ENCODE results near the gene FILIP1. TPM values are rescaled to one million over a fixed set of nuclear protein-coding genes. Genes with fewer than 3 reads are reported as not detected.

FILIP1 gene
- polyA plus RNA-seq, 2 of the 4 experiments (the other 2 are of a cell fraction) = 2.3 to 15.6 TPM

DNA sequence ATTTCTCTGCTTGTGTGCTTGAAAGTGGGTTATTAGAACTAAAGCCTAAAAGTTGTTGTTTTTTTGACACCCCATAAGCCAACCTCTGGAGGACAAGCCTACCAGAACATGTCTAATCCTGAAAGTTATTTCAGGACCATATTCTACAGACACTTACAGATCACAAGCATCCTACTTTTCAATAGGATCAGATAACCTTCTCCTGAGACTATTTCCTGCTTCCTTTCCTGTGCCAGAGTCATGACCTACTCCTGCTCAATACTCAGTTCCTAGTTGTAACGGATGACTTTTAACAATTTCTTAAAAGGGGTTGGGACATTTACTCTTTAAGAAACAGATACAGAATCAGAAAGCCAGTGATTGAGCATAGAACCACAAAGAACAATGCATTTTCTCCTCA, 5.3 kb upstream of the FILIP1 start (continued):
- no peak for TF ChIP-seq PHF8 (IDR thresholded peaks at IDR 0.05; ENCODE audit: borderline replicate concordance, low read depth)

DNA sequence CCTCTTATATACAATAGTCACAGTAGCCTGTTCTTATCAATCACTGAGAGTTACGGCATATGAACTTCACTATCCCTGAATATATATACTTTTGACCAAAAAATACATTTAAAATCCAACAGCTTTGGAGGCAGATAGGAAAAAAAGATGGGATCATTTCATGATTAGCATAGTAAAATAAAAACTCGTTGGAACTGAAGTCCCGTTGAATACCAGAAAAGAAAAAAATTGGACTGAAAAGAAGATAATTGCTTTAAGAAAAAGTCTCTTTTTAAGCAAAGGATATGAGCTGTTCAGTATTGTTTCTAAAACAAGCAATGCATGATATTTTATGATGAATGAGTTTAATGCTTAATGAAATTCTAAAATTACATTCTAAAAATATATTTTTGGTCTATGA, 4.4 kb upstream of the FILIP1 start:
- 74% methylated on average over 3 of the region's 3 CpGs for WGBS (ENCODE audit: missing lambda C conversion rate)
- peaks cover 50% of the 10 kb centered on the region for H3K4me1 ChIP-seq
- no peak overlapping the region for H3K4me2 ChIP-seq
- H3K4me3 ChIP-seq = no peak overlapping the region
- peak overlapping the region; percentile 70 to 84; a peak in 5 of 6 replicates for H3K27ac ChIP-seq
- ChIA-PET POLR2A (no interaction called here), CTCF (interaction anchor here (0.9 kb wide), 1 partner anchor 24 kb away, joined by 3 read pairs; no protein-coding TSS in a partner anchor)
- no peak for DNase-seq (ENCODE audit: low read depth in 1 of 2, low spot score in 1 of 2)
- TF ChIP-seq NR3C1 (IDR thresholded peaks at IDR 0.05) (no peak), KDM5A (IDR thresholded peaks at IDR 0.05) (no peak), BHLHE40 (IDR thresholded peaks at IDR 0.05; ENCODE audit: low read depth, low read length) (no peak), TFCP2L1 (CRISPR knock-in tag; IDR thresholded peaks at IDR 0.05) (no peak), RNF2 (IDR thresholded peaks at IDR 0.05; ENCODE audit: borderline replicate concordance, low read depth) (no peak), RAD21 (conservative IDR thresholded peaks at IDR 0.05 in 1 of 2, IDR thresholded peaks at IDR 0.05 in 1 of 2) (no peak), ZC3H11A (IDR thresholded peaks at IDR 0.05) (no peak), FOXS1 (CRISPR knock-in tag; IDR thresholded peaks at IDR 0.05) (no peak)
- TF ChIP-seq, protein P1, sequence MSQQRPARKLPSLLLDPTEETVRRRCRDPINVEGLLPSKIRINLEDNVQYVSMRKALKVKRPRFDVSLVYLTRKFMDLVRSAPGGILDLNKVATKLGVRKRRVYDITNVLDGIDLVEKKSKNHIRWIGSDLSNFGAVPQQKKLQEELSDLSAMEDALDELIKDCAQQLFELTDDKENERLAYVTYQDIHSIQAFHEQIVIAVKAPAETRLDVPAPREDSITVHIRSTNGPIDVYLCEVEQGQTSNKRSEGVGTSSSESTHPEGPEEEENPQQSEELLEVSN (IDR thresholded peaks at IDR 0.05; ENCODE audit: borderline replicate concordance, low read depth) = no peak
- TF ChIP-seq, protein P2, sequence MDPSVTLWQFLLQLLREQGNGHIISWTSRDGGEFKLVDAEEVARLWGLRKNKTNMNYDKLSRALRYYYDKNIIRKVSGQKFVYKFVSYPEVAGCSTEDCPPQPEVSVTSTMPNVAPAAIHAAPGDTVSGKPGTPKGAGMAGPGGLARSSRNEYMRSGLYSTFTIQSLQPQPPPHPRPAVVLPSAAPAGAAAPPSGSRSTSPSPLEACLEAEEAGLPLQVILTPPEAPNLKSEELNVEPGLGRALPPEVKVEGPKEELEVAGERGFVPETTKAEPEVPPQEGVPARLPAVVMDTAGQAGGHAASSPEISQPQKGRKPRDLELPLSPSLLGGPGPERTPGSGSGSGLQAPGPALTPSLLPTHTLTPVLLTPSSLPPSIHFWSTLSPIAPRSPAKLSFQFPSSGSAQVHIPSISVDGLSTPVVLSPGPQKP (IDR thresholded peaks at IDR 0.05; ENCODE audit: low read depth, low read length) = no peak
- TF ChIP-seq, protein P3, sequence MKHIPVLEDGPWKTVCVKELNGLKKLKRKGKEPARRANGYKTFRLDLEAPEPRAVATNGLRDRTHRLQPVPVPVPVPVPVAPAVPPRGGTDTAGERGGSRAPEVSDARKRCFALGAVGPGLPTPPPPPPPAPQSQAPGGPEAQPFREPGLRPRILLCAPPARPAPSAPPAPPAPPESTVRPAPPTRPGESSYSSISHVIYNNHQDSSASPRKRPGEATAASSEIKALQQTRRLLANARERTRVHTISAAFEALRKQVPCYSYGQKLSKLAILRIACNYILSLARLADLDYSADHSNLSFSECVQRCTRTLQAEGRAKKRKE (CRISPR knock-in tag; IDR thresholded peaks at IDR 0.05; ENCODE audit: low read depth) = no peak
- TF ChIP-seq, protein P4, sequence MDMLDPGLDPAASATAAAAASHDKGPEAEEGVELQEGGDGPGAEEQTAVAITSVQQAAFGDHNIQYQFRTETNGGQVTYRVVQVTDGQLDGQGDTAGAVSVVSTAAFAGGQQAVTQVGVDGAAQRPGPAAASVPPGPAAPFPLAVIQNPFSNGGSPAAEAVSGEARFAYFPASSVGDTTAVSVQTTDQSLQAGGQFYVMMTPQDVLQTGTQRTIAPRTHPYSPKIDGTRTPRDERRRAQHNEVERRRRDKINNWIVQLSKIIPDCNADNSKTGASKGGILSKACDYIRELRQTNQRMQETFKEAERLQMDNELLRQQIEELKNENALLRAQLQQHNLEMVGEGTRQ (IDR thresholded peaks at IDR 0.05) = no peak
- TF ChIP-seq, protein P5, sequence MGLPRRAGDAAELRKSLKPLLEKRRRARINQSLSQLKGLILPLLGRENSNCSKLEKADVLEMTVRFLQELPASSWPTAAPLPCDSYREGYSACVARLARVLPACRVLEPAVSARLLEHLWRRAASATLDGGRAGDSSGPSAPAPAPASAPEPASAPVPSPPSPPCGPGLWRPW (IDR thresholded peaks at IDR 0.05) = no peak
- no peaks in the 10 kb centered on the region for H3K9me3 ChIP-seq
- no peak for ATAC-seq
- no peak for FAIRE-seq

DNA sequence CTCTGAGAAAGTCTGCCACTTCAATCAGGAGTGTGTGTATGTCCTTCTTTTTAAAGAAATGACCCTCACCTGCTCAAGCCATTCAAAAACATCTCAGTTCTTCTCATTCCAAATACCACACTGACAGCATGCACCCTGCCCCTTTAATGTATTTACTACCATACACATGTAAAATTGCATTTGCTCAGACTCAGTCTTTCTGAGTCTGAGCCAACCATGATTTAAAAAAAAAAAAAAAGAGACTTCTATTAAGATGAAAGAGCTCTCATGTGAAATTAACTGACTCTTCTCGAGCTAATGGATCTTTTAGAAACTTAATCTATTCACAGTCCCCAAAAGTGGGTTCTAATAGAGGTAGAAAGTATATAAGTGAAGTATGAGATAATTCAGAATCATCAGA, 1.4 kb upstream of the FILIP1 start:
- no peak for ATAC-seq
- TF ChIP-seq EP300 (IDR thresholded peaks at IDR 0.05) (no peak), RCOR1 (IDR thresholded peaks at IDR 0.05; ENCODE audit: low read depth, low read length) (no peak), JUN (IDR thresholded peaks at IDR 0.05) (no peak), RFX5 (IDR thresholded peaks at IDR 0.05) (no peak), FOSB (CRISPR knock-in tag; IDR thresholded peaks at IDR 0.05) (no peak), HDAC2 (IDR thresholded peaks at IDR 0.05) (no peak)
- TF ChIP-seq, protein P2 (IDR thresholded peaks at IDR 0.05; ENCODE audit: low read depth, low read length) = no peak
- TF ChIP-seq, protein P4 (IDR thresholded peaks at IDR 0.05) = no peak
- TF ChIP-seq, protein P6, sequence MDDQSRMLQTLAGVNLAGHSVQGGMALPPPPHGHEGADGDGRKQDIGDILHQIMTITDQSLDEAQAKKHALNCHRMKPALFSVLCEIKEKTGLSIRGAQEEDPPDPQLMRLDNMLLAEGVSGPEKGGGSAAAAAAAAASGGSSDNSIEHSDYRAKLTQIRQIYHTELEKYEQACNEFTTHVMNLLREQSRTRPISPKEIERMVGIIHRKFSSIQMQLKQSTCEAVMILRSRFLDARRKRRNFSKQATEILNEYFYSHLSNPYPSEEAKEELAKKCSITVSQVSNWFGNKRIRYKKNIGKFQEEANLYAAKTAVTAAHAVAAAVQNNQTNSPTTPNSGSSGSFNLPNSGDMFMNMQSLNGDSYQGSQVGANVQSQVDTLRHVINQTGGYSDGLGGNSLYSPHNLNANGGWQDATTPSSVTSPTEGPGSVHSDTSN (IDR thresholded peaks at IDR 0.05) = no peak
- TF ChIP-seq, protein P7, sequence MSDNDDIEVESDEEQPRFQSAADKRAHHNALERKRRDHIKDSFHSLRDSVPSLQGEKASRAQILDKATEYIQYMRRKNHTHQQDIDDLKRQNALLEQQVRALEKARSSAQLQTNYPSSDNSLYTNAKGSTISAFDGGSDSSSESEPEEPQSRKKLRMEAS (IDR thresholded peaks at IDR 0.05) = no peak
- POLR2A ChIA-PET = no interaction called here

More for the DNA sequence above, 1.4 kb upstream of the FILIP1 start:
- peaks cover 35% of the 10 kb centered on the region for H3K4me1 ChIP-seq
- no peak for DNase-seq (ENCODE audit: low read depth in 1 of 2, low spot score in 1 of 2)
- H3K4me2 ChIP-seq = peak overlapping the region; percentile 78
- FAIRE-seq = no peak
- peak overlapping the region; percentile 81 to 84 for H3K27ac ChIP-seq
- 19% methylated on average over 1 of the region's 1 CpG for WGBS (ENCODE audit: missing lambda C conversion rate)
- peak overlapping the region; percentile 7; the same call in 1 of the 3 replicates for H3K4me3 ChIP-seq
- no peaks in the 10 kb centered on the region for H3K9me3 ChIP-seq
- CTCF ChIA-PET = interaction anchor here (0.6 to 1.0 kb wide), 3 partner anchors 8 to 198 kb away, joined by 3 to 4 read pairs (median 3); no protein-coding TSS in a partner anchor

Data from A549 (cell line).